ENCODE data around the gene RNF150.

DNA sequence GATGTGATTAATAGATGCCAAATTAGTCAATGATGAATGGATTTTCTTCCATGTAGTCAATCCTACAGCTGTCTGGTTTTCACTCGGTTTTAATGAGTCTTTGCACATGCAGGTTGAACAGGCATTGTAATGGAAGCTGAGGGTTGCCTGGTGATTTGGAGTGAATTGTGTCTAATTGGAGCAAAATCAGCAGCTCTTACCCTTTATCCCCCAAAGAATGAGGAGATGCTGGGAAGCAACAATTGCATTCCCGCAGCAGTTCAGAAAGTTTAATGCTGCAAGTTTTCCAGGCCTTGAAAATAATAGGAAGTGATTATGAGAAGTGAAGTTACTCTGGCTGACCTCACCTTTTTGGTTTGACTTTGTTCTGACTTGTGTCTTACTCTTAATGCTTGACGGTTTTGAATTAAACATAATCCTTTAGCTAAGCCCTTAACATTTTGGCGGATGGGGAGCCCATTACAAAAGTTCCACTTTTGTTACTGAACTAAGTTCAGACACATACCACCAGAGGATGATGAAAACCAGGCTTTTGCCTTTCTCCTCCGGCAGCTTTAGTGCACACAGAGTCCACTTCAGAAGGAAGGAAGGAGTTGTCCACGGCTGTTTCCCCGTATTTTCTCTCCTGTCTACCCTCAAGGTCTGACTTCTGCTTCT, 298.3 kb downstream of the RNF150 start:
- TF ChIP-seq CTCF (IDR thresholded peaks at IDR 0.05) (no peak), POLR2AphosphoS5 (IDR thresholded peaks at IDR 0.05) (no peak)
